ENCODE data around the gene IRX4.
"Not testable (repeated sequence)": the region's sequence is repeated elsewhere in the genome, so short reads cannot be mapped to it uniquely, and the experiment has no call there.

Gene IRX4

GRCh38 chr5:1847056-1847455, 35.7 kb downstream of the IRX4 start:
- TF ChIP-seq Cebpa-rat (IDR thresholded peaks at IDR 0.05): no peak

GRCh38 chr5:1846583-1846982, 36.1 kb downstream of the IRX4 start:
- peaks cover 0 to 11% (median 3%) of the 10 kb centered on the region in 10 experiments; a peak in 6 of 20 replicates for H3K4me1 ChIP-seq
- peaks cover 0 to 16% (median 0%) of the 10 kb centered on the region in 11 experiments; a peak in 4 of 22 replicates for H4K20me1 ChIP-seq
- no peak overlapping the region for H3K4me2 ChIP-seq
- H3K27me3 ChIP-seq: peaks cover 21 to 31% (median 28%) of the 10 kb centered on the region in 11 experiments
- no peaks in the 10 kb centered on the region for H3K9me3 ChIP-seq (replicated peaks in 1 of 11)
- H3K27ac ChIP-seq: no peak overlapping the region
- H3K4me3 ChIP-seq: no peak overlapping the region
- H3K9ac ChIP-seq: no peak overlapping the region
- no peak for TF ChIP-seq Cebpa-rat (IDR thresholded peaks at IDR 0.05)
- H3K36me3 ChIP-seq: no peaks in the 10 kb centered on the region

More at GRCh38 chr5:1847056-1847455, 35.7 kb downstream of the IRX4 start:
- Histone ChIP-seq H4K20me1 (peaks cover 0 to 16% (median 0%) of the 10 kb centered on the region in 11 experiments; a peak in 4 of 22 replicates), H3K9me3 (replicated peaks in 1 of 11) (no peaks in the 10 kb centered on the region), H3K27me3 (peaks cover 26 to 36% (median 33%) of the 10 kb centered on the region in 11 experiments), H3K4me1 (peaks cover 0 to 10% (median 3%) of the 10 kb centered on the region in 10 experiments; a peak in 6 of 20 replicates), H3K27ac (no peak overlapping the region), H3K4me2 (no peak overlapping the region), H3K9ac (no peak overlapping the region), H3K4me3 (no peak overlapping the region), H3K36me3 (no peaks in the 10 kb centered on the region)

GRCh38 chr5:1845696-1846095, 37.0 kb downstream of the IRX4 start:
- H3K27me3 ChIP-seq: peaks cover 12 to 27% (median 22%) of the 10 kb centered on the region in 11 experiments
- no peak overlapping the region for H3K4me2 ChIP-seq

GRCh38 chr5:1844708-1845436, 37.9 kb downstream of the IRX4 start:
- Histone ChIP-seq H3K4me1 (peaks cover 0 to 21% (median 14%) of the 10 kb centered on the region in 10 experiments; a peak in 12 of 20 replicates), H3K9ac (no peak overlapping the region), H4K20me1 (peaks cover 0 to 19% (median 0%) of the 10 kb centered on the region in 11 experiments; a peak in 3 of 22 replicates), H3K27ac (no peak overlapping the region), H3K4me2 (no peak overlapping the region), H3K9me3 (replicated peaks in 1 of 11) (no peaks in the 10 kb centered on the region), H3K27me3 (peaks cover 4 to 19% (median 13%) of the 10 kb centered on the region in 11 experiments; a peak in 20 of 22 replicates), H3K36me3 (no peaks in the 10 kb centered on the region), H3K4me3 (no peak overlapping the region)
- TF ChIP-seq Cebpa-rat (IDR thresholded peaks at IDR 0.05): no peak

More at GRCh38 chr5:1845696-1846095, 37.0 kb downstream of the IRX4 start:
- Histone ChIP-seq H3K27ac (no peak overlapping the region), H3K4me3 (no peak overlapping the region), H3K9ac (no peak overlapping the region), H3K36me3 (no peaks in the 10 kb centered on the region), H4K20me1 (peaks cover 0 to 23% (median 0%) of the 10 kb centered on the region in 11 experiments; a peak in 3 of 22 replicates), H3K9me3 (replicated peaks in 1 of 11) (no peaks in the 10 kb centered on the region), H3K4me1 (peaks cover 0 to 19% (median 10%) of the 10 kb centered on the region in 10 experiments; a peak in 12 of 20 replicates)
- no peak for TF ChIP-seq Cebpa-rat (IDR thresholded peaks at IDR 0.05)

GRCh38 chr5:1843761-1844160, 39.0 kb downstream of the IRX4 start:
- H3K4me2 ChIP-seq: peak overlapping the region in 5 of 11 experiments; percentile 12 to 48 (median 43); a peak in 5 of 22 replicates

GRCh38 chr5:1842004-1842819, 40.5 kb downstream of the IRX4 start:
- Histone ChIP-seq H3K4me1 (peaks cover 0 to 27% (median 18%) of the 10 kb centered on the region in 10 experiments; a peak in 12 of 20 replicates), H4K20me1 (peaks cover 0 to 10% (median 0%) of the 10 kb centered on the region in 11 experiments; a peak in 1 of 22 replicates), H3K27ac (no peak overlapping the region), H3K27me3 (peaks cover 0 to 18% (median 5%) of the 10 kb centered on the region in 11 experiments; a peak in 11 of 22 replicates), H3K9me3 (replicated peaks in 1 of 11) (no peaks in the 10 kb centered on the region), H3K9ac (no peak overlapping the region), H3K36me3 (no peaks in the 10 kb centered on the region), H3K4me3 (no peak overlapping the region), H3K4me2 (no peak overlapping the region)
- TF ChIP-seq Cebpa-rat (IDR thresholded peaks at IDR 0.05): no peak

More at GRCh38 chr5:1843761-1844160, 39.0 kb downstream of the IRX4 start:
- H3K27ac ChIP-seq; H3K9ac ChIP-seq; H3K9me3 ChIP-seq (replicated peaks in 1 of 11); H3K27me3 ChIP-seq; H3K4me3 ChIP-seq; H3K36me3 ChIP-seq: not testable (repeated sequence)
- peaks cover 0 to 14% (median 0%) of the 10 kb centered on the region in 11 experiments; a peak in 2 of 22 replicates for H4K20me1 ChIP-seq
- H3K4me1 ChIP-seq: peaks cover 0 to 21% (median 14%) of the 10 kb centered on the region in 10 experiments; a peak in 12 of 20 replicates

GRCh38 chr5:1840741-1841521, 41.8 kb downstream of the IRX4 start:
- no peak overlapping the region for H3K27ac ChIP-seq
- H3K27me3 ChIP-seq: peaks cover 0 to 28% (median 17%) of the 10 kb centered on the region in 11 experiments; a peak in 14 of 22 replicates
- H3K4me2 ChIP-seq: peak overlapping the region in 8 of 11 experiments; percentile 25 to 58 (median 50); a peak in 13 of 22 replicates

GRCh38 chr5:1840071-1840547, 42.6 kb downstream of the IRX4 start:
- no peak overlapping the region for H3K4me3 ChIP-seq
- no peak overlapping the region for H3K27ac ChIP-seq
- H3K9me3 ChIP-seq (replicated peaks in 1 of 11): no peaks in the 10 kb centered on the region
- H3K36me3 ChIP-seq: no peaks in the 10 kb centered on the region
- peaks cover 0 to 40% (median 29%) of the 10 kb centered on the region in 10 experiments; a peak in 12 of 20 replicates for H3K4me1 ChIP-seq
- H3K27me3 ChIP-seq: peaks cover 0 to 35% (median 22%) of the 10 kb centered on the region in 11 experiments; a peak in 15 of 22 replicates
- no peak for TF ChIP-seq Cebpa-rat (IDR thresholded peaks at IDR 0.05)
- no peak overlapping the region; a peak in 1 of 22 replicates for H3K4me2 ChIP-seq
- no peak overlapping the region for H3K9ac ChIP-seq
- peaks cover 0 to 8% (median 0%) of the 10 kb centered on the region in 11 experiments; a peak in 1 of 22 replicates for H4K20me1 ChIP-seq

More at GRCh38 chr5:1840741-1841521, 41.8 kb downstream of the IRX4 start:
- H3K4me3 ChIP-seq: no peak overlapping the region
- H4K20me1 ChIP-seq: peaks cover 0 to 8% (median 0%) of the 10 kb centered on the region in 11 experiments; a peak in 1 of 22 replicates
- no peak for TF ChIP-seq Cebpa-rat (IDR thresholded peaks at IDR 0.05)
- peaks cover 0 to 40% (median 29%) of the 10 kb centered on the region in 10 experiments; a peak in 12 of 20 replicates for H3K4me1 ChIP-seq
- no peaks in the 10 kb centered on the region for H3K9me3 ChIP-seq (replicated peaks in 1 of 11)
- no peaks in the 10 kb centered on the region for H3K36me3 ChIP-seq
- no peak overlapping the region for H3K9ac ChIP-seq

Measured in BLaER1 treated with 17β-estradiol and CSF1 and Interleukin-3, amounts not matched to agents 10 nM and 100 nM (cell line).